Suppressor macrophage treated with lipopolysaccharide for 4 hours (primary cell): ENCODE measurements around the gene FDPS.
A peak's percentile ranks its signal among the peaks of the same experiment; 100 is the strongest.

Source experiments
- DNase-seq: peaks from one replicate; pipeline ENCODE4 v3.0.0-alpha.2; 2020

FDPS gene

GRCh38 chr1:155308493-155309422 is at the start of gene FDPS:
FDPS (plus strand) TSS chr1:155308866; CDS start chr1:155309790, 924 bp downstream.
- DNase-seq, result peak; percentile 99

DNA sequence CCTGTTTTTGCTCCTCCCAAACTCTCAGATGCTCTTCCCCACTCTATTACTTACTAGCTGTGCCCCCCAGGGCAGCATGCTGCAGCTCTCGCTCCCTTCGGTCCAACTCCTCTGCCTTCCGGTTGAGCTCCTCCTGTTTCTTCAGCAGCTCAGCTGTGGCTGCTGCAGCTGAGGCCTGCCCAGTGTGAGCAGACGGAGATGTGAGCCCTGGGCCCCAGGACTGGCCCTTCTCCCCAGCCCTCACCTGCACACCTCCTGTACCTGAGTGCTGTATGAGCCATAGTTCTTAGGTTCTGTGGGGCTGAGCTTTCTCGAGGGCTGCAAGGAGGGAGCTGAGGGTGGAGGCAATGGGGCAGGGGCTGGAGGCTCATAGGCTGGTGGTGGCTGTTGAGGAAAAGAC is 48.4 kb upstream of the FDPS start:
- no peak for DNase-seq

GRCh38 chr1:155261493-155261851 is 47.2 kb upstream of the FDPS start:
- DNase-seq, result no peak

DNA sequence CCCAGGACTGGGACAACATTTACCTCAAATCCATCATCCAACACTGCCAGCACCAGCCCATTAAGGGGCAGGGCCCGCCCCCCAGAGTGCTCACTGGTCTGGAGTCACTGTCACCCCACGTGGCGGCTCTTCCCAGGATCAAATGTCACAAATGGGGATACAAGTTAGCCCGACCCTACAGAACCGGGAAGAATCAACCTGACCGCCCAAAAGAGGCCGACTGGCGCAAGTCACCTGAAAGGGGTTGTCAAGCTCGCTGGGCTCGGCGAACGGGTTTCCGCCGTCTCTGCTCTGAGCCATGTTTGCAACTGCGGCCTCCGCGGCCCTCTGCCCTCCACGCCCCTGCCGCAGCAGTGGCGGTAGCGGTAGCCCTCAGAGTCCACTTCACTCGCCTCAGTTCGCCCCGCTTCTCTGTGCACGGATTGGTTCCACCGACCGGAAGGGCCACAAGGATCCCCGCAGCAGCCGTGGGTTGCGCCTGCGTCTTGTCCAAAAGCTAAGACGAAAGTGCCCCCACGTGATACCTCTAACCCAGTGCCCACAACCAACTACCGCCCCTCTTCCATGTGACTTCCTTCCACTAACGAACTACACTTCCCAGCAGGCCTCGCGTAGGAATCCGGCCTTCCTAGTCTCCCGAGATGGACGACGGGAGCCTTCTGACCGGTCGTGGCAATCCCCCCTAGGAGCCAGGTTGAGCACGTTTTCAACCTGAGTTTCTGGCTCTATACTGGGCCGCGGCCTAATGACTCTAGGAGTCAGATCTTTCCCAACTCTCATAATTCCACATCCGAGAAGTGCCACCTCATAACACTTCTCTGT is 46.6 kb upstream of the FDPS start, which contains the start of gene SCAMP3:
Gene SCAMP3, minus strand, starts transcription at position 509 of the 822 bp plus-strand sequence. Its CDS starts 209 bp downstream, at position 300.
- peak; percentile 99 for DNase-seq

DNA sequence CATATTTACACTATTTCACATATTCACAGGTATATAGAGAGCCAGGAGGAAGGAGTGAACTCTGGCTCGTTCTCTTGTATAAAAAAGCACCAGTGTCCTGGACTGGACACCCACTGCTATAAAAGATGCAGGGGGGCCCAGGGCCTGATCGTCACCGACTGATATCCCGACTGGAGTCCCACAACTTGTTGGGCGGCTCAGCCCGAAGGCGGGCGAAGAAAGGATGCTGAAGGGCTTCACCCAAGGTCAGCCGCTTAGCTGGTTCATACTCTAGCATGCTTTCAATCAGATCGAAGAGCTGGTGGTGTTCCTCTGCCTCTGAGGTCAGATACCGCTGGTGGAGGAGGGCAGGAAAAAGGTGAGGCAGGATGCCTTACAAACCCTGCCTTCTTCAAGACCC is 45.6 kb upstream of the FDPS start:
- no peak for DNase-seq

GRCh38 chr1:155266553-155266952 is 42.1 kb upstream of the FDPS start:
- DNase-seq, result no peak

- no peak for DNase-seq
Measured at GRCh38 chr1:155267373-155267772, 41.3 kb upstream of the FDPS start.

- no peak for DNase-seq
Measured at GRCh38 chr1:155268630-155269029, 40.0 kb upstream of the FDPS start.

GRCh38 chr1:155269381-155269780 is 39.3 kb upstream of the FDPS start:
- no peak for DNase-seq

DNA sequence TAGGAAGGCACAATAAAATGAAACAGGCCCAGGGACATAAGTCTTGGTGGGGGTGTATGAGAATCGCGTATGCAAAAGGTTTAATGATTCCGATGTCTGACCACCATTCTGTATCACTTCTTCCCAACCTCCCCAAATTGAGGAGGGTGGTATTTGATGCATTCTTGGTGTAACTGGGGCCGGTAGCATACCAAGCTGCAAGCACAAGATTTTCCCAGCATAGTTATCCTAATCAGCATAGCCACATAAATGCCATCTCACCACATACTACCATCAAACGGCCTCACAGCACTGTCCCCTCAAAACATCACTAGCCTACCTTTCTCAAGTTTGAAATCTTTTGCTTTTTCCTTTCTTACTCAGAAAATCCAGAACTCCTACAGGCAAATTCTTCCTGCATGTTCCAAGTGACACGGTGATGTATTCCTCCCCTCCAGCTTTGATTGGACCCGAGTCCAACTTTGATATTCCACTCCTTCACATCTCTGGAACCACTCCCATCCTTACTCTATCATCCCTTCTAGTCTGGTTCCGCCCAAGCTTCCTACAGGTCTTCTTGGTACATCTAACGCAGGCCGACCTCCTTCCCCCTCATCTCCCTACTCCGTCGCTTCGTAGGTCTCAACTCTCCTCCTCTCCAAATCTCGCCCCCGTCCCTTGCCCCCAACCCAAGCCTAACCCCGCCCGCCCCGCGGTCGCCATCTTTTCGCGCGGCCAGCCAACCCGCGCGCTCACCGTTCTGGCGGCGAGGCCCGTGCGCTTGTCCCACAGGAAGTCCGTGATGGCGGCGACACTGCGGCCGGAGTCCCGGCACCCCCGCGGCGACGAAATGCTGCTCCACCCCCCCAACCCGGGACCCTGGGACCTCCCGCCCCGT is 36.0 kb upstream of the FDPS start:
- no peak for DNase-seq

DNA sequence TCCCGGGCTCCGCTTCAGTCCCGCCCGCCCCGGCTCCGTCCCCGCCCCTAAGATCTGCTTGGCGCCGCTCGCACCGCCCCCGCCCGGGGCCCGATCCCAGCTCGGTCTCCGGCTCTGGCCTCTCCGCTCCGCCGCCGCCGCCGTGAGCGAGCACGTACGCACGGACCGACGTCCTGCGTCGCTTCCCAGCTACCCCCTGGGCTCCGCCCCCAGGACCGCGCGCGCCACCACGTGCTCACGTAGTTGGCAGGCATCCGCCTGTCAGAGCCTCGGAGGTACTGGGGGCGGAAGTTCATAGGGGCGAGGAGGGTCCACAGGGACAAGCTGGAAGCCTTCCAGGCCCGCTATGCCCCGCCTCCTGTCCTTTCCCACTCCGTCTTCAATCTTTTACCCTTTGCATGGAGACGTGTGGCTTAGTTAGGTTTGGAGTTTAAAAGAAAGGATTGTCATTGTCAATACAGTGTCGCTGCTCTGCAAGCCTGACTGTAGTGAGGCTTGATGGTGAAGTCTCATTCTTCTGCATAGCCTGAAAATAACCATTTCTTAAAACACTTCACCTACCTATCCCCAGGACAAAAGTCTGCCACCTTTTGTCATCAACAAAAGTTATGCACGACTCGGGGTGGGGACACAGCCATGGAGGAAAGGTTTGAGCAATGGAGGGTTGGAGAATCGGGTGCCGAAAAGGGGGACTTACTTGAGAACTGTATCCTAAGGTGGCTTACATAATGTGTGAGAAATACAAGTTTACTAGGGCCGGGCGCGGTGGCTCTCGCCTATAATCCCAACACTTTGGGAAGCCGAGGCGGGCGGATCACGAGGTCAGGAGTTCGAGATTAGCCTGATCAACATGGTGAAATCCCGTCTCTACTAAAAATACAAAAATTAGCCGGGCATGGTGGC is 35.1 kb upstream of the FDPS start, which contains the start of gene CLK2:
Gene CLK2, minus strand, starts transcription at position 162 of the 903 bp plus-strand sequence. CDS start 2,527 bp downstream, outside the sequence.
- DNase-seq, result peak; percentile 98

GRCh38 chr1:155277070-155277901 is 31.4 kb upstream of the FDPS start, which contains the start of gene HCN3:
HCN3 (plus strand) TSS chr1:155277463; CDS start chr1:155277591, 128 bp downstream.
- peak; percentile 99 for DNase-seq

GRCh38 chr1:155277902-155278688 is 30.6 kb upstream of the FDPS start:
- DNase-seq, result peak; percentile 13

DNA sequence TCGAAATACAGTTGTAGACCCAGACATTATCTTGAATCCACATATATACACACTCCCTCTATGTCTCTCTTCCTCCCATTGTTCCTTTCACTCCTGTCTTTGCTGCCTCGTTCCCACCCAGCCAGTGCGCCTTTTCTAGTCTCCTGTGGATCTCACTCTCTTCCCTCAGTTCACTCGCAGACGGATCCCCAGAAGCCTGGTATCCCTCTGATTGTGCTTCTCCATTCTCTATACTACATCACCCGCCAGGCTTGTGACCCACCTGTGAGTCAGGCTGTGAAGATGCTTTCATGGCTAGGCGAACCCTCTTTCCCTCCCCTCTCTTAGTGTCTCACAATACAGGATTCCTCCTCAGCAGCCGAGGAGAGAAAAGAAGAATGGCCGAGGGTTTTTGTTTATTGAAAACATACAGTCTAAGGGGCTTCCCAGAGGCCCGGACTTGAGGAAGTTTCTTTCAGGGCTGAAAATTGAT is 29.9 kb upstream of the FDPS start:
- DNase-seq, result no peak

DNA sequence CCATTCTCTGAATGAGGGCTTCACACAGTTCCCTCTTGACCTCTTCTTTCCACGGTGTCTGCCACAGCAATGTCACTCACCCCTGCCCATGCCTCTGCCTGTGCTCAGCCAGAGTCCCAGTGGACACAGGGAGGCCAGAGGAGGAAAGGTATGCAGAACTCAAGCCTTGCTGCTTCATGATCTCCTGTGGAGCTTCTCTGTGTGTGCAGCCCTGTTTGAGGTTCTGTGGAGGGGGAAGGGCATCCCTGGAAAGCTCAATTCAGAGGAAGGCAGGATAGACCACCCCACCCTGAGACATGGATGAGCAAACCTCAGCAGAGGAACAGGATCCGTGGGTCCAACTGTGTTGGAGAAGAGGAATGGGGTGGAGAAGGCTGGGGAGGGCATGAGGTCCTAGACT is 29.4 kb upstream of the FDPS start:
- DNase-seq, result no peak

- no peak for DNase-seq
Measured at GRCh38 chr1:155282488-155283091, 26.1 kb upstream of the FDPS start.

GRCh38 chr1:155284476-155284875 is 24.2 kb upstream of the FDPS start:
- DNase-seq, result no peak

DNA sequence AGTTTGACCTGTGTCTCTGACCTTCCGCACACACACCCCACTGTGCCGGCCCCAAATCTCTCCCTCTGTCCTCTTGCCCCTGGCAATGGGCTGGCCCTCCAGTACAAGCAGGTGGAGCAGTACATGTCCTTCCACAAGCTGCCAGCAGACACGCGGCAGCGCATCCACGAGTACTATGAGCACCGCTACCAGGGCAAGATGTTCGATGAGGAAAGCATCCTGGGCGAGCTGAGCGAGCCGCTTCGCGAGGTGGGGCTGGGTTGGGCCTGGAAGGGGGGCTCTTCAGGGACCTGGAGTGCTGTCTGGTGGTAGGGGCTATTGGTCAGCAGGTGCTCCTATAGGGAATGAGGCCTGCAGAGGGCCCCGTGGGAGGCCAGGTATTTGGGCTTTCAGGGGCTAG is 23.6 kb upstream of the FDPS start:
- no peak for DNase-seq

- DNase-seq, result no peak
Measured at GRCh38 chr1:155285631-155286044, 23.0 kb upstream of the FDPS start.
